ENCODE data around the gene GLB1L3.

DNA sequence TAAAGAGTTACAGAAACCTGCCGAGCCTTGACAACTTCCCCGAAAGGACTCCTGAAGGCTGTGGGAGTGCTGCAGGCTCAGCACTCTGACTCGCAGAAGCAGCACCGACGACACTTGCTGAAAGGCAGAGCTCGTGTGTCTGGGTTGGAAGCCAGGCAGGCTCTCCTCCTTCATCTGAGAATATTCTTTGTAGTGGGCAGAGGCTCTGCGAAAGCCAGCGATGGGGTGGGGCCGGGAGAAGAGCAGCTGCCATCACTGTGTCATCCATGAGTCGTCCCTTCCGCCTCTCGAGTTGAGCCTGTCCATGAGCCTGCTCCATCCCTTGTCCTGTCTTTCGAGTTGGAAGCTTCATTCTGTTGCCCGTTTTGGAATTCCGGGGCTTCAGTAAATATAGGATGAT, 67.5 kb downstream of the GLB1L3 start:
- TF ChIP-seq, protein P1, sequence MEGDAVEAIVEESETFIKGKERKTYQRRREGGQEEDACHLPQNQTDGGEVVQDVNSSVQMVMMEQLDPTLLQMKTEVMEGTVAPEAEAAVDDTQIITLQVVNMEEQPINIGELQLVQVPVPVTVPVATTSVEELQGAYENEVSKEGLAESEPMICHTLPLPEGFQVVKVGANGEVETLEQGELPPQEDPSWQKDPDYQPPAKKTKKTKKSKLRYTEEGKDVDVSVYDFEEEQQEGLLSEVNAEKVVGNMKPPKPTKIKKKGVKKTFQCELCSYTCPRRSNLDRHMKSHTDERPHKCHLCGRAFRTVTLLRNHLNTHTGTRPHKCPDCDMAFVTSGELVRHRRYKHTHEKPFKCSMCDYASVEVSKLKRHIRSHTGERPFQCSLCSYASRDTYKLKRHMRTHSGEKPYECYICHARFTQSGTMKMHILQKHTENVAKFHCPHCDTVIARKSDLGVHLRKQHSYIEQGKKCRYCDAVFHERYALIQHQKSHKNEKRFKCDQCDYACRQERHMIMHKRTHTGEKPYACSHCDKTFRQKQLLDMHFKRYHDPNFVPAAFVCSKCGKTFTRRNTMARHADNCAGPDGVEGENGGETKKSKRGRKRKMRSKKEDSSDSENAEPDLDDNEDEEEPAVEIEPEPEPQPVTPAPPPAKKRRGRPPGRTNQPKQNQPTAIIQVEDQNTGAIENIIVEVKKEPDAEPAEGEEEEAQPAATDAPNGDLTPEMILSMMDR (IDR thresholded peaks at IDR 0.05): no peak
- TF ChIP-seq POLR2A (IDR thresholded peaks at IDR 0.05): no peak
